TTC549 (cell line): ENCODE results near the gene CNTN4.
"Not testable (repeated sequence)": the region's sequence is repeated elsewhere in the genome, so short reads cannot be mapped to it uniquely, and the experiment has no call there.

Source experiments
- FAIRE-seq: peaks from 2 replicates; lab custom pipeline; 2012; peaks lifted over from hg19 to GRCh38; lab: Jason Lieb, UNC

The CNTN4 gene

GRCh38 chr3:2517500-2518172 lies 419.0 kb downstream of the CNTN4 start:
- FAIRE-seq, result no peak

- FAIRE-seq, result no peak
These were observed 424.7 kb downstream of the CNTN4 start for GRCh38 chr3:2523281-2523836.

- no peak for FAIRE-seq
These were observed 427.3 kb downstream of the CNTN4 start for GRCh38 chr3:2525968-2526367.

- no peak for FAIRE-seq
These were observed 428.3 kb downstream of the CNTN4 start for GRCh38 chr3:2526926-2527325.

GRCh38 chr3:2527328-2527727 lies 428.7 kb downstream of the CNTN4 start:
- FAIRE-seq, result not testable (repeated sequence)

GRCh38 chr3:2534767-2535166 lies 436.1 kb downstream of the CNTN4 start:
- not testable (repeated sequence) for FAIRE-seq

GRCh38 chr3:2535206-2535605 lies 436.5 kb downstream of the CNTN4 start:
- FAIRE-seq, result no peak

GRCh38 chr3:2536575-2536974 lies 437.9 kb downstream of the CNTN4 start:
- FAIRE-seq, result no peak

GRCh38 chr3:2540115-2540514 lies 441.4 kb downstream of the CNTN4 start:
- no peak for FAIRE-seq

- no peak for FAIRE-seq
These were observed 444.6 kb downstream of the CNTN4 start for GRCh38 chr3:2543247-2543646.

- no peak for FAIRE-seq
These were observed 445.5 kb downstream of the CNTN4 start for GRCh38 chr3:2544212-2544611.

GRCh38 chr3:2544718-2545117 lies 446.1 kb downstream of the CNTN4 start:
- no peak for FAIRE-seq

- no peak for FAIRE-seq
These were observed 448.4 kb downstream of the CNTN4 start for GRCh38 chr3:2547049-2547448.

GRCh38 chr3:2554656-2555055 lies 456.0 kb downstream of the CNTN4 start:
- no peak for FAIRE-seq

- FAIRE-seq, result no peak
These were observed 460.1 kb downstream of the CNTN4 start for GRCh38 chr3:2558796-2559195.

- FAIRE-seq, result no peak
These were observed 468.8 kb downstream of the CNTN4 start for GRCh38 chr3:2567451-2567850.

GRCh38 chr3:2568156-2568555 lies 469.5 kb downstream of the CNTN4 start:
- FAIRE-seq, result no peak

- no peak for FAIRE-seq
These were observed 470.3 kb downstream of the CNTN4 start for GRCh38 chr3:2568929-2569328.

- FAIRE-seq, result no peak
These were observed 478.9 kb downstream of the CNTN4 start for GRCh38 chr3:2577571-2577970.

- FAIRE-seq, result no peak
These were observed 479.9 kb downstream of the CNTN4 start for GRCh38 chr3:2578560-2578959.

- FAIRE-seq, result no peak
These were observed 480.5 kb downstream of the CNTN4 start for GRCh38 chr3:2579206-2579605.

GRCh38 chr3:2583046-2583445 lies 484.4 kb downstream of the CNTN4 start:
- no peak for FAIRE-seq

GRCh38 chr3:2589336-2589969 lies 490.8 kb downstream of the CNTN4 start:
- no peak for FAIRE-seq

GRCh38 chr3:2595486-2595885 lies 496.8 kb downstream of the CNTN4 start:
- FAIRE-seq, result no peak
